ENCODE data around the gene APBB2.

APBB2 gene

DNA sequence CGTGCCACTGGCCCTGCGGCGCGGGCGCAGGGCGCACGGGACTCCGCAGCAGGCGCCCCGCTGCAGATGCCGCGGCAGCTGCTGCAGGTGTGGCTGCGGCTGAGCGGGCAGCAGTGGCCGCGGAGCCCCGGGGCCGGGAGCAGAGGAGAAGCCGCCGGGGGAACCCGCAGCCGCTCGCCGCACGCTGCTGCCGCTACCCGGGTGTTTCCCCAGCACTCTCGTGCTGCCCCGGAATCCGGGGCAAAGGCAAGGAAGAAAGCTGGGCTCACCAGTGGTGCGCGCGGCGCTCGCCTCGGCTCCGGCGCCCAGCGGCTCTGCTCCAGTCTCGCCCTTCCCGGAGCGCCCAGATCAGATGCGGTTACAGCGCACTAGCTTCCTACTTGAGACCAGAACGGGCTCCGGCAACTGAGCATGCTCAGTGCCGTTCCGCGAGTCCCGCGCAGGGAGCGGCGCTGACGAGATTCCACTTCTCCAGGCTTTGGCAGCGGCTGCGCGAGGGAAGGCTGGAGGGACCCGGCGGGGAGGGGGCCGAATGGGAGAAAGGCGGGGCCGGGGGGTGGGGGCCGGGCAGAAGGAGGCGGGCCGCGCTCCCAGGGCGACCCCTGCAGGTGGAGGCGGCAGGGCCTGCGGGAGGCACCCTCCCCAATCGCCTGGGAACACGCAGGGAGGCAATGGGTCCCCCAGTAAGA, at the start of gene APBB2:
Gene APBB2 (minus strand): TSS at position 407 of the 689 bp plus-strand sequence. CDS start 181,288 bp downstream, outside the sequence.
- peak; percentile 11 for DNase-seq (ENCODE audit: low read depth)

- no peak for DNase-seq (ENCODE audit: low read depth)
Observed at GRCh38 chr4:41262198-41262597, 47.9 kb upstream of the APBB2 start.

DNA sequence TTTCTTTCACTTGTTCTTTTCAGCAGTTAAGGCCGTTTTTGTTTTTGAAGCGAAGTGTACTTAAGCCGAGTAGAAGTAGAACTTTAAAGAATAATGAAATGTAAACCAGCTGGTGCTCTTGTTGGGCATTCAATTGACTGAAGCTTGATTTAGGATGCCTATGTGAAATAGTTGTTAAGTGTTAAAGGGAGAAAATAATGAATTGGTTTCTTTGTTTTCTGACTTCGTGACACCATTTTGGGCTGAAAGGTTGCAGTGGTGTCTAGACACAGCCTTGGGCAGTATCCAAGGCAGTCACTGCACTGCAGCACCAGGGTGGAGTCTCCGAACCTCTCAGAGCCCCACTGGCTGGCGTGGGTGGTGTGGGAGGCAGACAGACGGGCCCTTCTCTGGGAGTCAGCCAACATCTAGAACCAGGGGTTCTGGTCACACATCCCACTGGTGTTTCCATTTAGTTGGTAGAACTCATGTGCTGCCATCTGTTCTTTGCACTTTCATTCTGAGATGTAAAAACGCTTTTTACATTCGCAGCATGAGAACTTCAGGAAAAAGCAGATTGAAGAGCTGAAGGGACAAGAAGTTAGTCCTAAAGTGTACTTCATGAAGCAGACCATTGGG, 45.9 kb upstream of the APBB2 start:
- no peak for DNase-seq (ENCODE audit: low read depth)

- DNase-seq (ENCODE audit: low read depth) = no peak
Observed at GRCh38 chr4:41258783-41259182, 44.4 kb upstream of the APBB2 start.

- DNase-seq (ENCODE audit: low read depth) = no peak
Observed at GRCh38 chr4:41257906-41258305, 43.6 kb upstream of the APBB2 start.

GRCh38 chr4:41257257-41257901, 43.0 kb upstream of the APBB2 start:
- no peak for DNase-seq (ENCODE audit: low read depth)

GRCh38 chr4:41256740-41257256, 42.5 kb upstream of the APBB2 start, which contains the start of gene UCHL1:
Gene UCHL1 (plus strand): TSS chr4:41256928. CDS start chr4:41256977, 49 bp downstream.
- DNase-seq (ENCODE audit: low read depth) = no peak

- DNase-seq (ENCODE audit: low read depth) = no peak
Observed at GRCh38 chr4:41256131-41256739, 41.9 kb upstream of the APBB2 start.

DNA sequence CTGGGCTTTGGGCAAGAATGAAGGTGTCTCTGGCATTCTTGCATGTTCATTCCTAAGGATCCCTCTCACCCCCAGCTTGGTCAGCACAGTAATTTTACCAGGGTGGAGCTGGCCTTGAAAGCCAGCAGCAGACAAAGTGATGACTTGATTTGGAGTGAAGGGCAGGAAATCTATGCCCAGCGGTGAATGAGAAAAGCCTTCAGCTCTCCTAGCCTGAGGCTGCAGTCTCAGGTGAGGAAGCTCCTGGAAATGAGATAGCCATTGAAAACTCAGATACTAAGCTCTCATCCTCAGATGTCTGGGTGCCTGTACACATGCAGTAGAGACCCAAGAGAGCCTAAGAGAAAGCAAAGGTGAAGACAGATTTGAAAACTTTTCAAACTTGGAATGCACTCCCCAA, 31.6 kb upstream of the APBB2 start:
- DNase-seq (ENCODE audit: low read depth) = no peak

- no peak for DNase-seq (ENCODE audit: low read depth)
Observed at GRCh38 chr4:41241919-41242318, 27.6 kb upstream of the APBB2 start.

- DNase-seq (ENCODE audit: low read depth) = no peak
Observed at GRCh38 chr4:41236508-41236907, 22.2 kb upstream of the APBB2 start.

GRCh38 chr4:41236032-41236431, 21.7 kb upstream of the APBB2 start:
- no peak for DNase-seq (ENCODE audit: low read depth)

GRCh38 chr4:41232856-41233255, 18.5 kb upstream of the APBB2 start:
- DNase-seq (ENCODE audit: low read depth) = no peak

DNA sequence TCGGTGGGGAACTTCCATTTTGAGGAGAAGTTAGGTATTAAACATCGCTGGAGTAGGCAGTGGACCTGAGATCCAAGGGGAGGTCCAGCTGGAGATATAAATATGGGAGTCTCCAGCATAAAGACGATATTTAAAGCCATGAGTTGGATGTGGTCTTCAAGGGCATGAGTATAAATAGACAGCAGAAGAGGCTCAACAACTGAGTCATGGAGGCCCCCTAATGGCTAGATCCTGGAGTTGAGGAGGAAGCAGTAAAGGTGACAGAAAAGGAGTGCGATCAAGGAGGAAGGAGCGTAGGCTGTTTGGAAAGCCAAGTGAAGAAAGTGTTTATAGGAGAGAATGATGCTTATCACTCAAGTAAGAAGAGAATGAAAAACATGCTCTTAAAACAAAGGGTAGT, 18.1 kb upstream of the APBB2 start:
- no peak for DNase-seq (ENCODE audit: low read depth)

- no peak for DNase-seq (ENCODE audit: low read depth)
Observed at GRCh38 chr4:41227902-41228301, 13.6 kb upstream of the APBB2 start.

DNA sequence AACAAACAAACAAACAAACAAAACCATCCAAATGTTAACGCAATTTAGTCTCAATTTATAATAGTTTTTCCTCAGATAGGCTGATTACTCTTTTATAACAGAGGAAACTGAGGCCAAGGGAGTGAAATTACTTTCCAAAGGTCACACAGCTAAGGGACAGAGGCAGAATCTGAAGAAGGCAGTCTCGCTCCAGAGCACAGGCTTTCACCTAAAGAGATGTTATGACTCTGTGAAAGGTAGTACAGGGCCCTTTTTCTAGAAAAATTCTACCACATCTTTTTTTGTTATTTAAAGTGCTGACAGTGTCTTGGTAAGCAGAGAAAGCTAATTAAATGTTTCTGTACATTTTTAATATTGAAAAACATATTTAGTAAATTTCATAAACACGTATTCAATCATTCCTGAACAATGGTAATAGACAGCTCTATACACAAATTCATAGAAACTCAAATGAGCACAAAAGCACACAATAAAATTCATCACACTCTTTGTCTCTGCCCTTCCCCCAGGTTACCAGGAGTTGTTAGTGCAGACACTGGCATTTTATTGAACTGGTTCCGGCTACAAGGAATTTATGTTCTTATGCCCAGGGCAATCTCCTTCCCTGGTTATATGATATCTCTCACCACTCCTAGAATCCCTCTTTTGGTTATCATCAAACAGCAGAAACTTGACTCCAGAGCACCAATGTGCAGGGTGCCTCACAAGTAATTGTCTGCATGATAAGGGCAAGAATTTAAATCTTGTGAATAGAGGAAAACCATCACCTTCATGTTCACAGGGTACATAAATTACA, 7.7 kb upstream of the APBB2 start:
- no peak for DNase-seq (ENCODE audit: low read depth)

DNA sequence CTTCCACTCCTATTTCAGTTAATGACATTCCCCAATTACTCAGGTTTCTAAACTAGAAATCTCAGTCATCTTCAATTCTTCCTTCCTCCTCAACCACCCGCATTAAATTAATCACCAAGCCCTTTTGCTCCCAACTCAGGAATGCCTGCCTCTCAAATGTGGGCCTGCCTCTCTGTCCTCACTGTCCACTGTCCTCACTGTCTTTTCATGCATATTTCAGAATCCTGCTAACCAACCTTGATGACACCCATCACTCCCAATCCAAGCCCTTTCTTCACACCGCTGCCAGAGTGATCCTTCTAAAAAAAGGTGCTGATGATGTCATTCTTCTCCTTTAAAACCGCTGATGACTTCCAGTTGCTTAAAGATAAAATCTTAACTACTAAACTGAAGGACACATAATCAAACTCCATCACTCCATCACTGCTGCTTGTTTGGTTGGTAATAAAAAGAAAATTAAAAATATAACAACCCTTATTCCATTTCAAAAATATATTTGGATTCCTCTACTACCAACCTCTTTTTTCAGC, 5.1 kb upstream of the APBB2 start:
- no peak for DNase-seq (ENCODE audit: low read depth)

- no peak for DNase-seq (ENCODE audit: low read depth)
Observed at GRCh38 chr4:41218703-41219102, 4.4 kb upstream of the APBB2 start.

GRCh38 chr4:41217374-41217773, 3.0 kb upstream of the APBB2 start:
- DNase-seq (ENCODE audit: low read depth) = no peak

- no peak for DNase-seq (ENCODE audit: low read depth)
Observed at GRCh38 chr4:41217020-41217333, 2.6 kb upstream of the APBB2 start.

GRCh38 chr4:41216294-41217019, 2.1 kb upstream of the APBB2 start:
- peak; percentile 11 for DNase-seq (ENCODE audit: low read depth)
